RKO (cell line): Measurements from ENCODE around the gene DLG2.
A peak's percentile ranks its signal among the peaks of the same experiment; 100 is the strongest.

Experiments
- DNase-seq: peaks from one replicate; pipeline ENCODE4 v3.0.0-alpha.2; 2016; ENCODE audit warnings: low spot score

The DLG2 gene

GRCh38 chr11:83921447-83922192 is 1705.5 kb downstream of the DLG2 start:
- DNase-seq: no peak

DNA sequence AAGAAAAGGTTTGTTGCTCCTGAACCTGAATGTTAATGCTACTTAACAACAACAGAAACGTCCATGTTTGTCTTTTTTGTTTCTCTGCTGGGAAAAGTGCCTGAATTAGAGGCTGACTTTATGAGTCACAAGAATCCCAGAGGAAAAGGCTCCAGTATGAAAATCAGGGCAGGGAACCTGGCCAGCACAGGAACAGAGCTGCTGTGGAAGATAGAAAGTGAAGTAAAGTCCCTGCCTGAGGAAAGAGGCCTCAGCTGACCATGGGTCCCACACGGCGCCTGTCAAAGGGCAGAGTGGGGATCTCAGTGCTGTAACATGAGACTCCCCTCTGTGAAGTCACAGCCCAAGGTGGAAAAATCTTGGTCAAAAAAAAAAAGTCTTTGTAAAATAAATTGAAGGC is 1708.7 kb downstream of the DLG2 start:
- DNase-seq: no peak

DNA sequence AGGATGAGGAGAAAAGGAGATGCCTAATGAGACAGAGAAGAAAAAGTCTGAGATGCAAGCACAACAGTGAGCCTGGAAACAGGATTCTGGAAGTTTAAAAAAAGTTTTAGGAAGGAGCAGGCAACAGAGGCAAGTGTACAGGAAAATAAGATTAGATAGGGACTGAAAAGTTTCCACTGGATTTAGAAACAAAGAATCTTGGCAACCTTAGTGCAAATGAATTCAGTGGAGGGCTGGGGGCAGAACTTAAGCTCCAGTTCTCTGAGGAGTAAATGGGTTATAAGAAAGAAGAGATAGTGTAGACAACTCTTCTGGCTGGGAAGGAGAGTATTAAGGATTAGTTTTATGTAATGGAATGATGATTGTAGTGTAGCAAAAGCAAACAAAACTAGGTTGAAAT is 1712.1 kb downstream of the DLG2 start:
- no peak for DNase-seq

GRCh38 chr11:83909579-83910534 is 1717.3 kb downstream of the DLG2 start:
- DNase-seq: no peak

DNA sequence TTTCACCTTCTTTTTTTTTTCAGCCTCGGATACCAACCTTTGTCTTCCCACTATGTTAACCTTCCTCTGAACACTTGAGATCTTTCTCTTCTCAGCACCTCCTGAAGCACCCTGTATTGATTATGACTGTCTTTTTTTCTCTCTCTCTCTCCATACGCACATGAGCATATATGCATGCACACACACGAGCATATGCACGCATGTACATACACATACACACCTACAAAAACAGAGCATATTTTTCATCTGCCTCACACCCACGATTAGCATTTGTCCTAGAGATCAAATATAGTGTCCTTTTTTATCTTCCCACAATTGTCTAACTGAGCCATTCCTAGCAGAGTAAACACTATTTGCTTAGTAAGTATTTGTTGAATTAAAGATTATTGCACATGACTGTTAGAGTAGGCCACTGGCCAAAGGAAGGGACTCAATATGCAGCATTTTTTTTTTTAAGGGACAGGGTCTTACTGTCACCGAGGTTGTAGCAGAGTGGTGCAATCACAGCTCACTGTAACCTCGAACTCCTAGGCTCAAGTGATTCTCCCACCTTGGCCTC is 1718.8 kb downstream of the DLG2 start:
- no peak for DNase-seq

- no peak for DNase-seq
These were observed 1731.6 kb downstream of the DLG2 start for GRCh38 chr11:83895516-83895915.

- DNase-seq: peak; percentile 37
These were observed 1745.7 kb downstream of the DLG2 start for GRCh38 chr11:83881428-83881827.

DNA sequence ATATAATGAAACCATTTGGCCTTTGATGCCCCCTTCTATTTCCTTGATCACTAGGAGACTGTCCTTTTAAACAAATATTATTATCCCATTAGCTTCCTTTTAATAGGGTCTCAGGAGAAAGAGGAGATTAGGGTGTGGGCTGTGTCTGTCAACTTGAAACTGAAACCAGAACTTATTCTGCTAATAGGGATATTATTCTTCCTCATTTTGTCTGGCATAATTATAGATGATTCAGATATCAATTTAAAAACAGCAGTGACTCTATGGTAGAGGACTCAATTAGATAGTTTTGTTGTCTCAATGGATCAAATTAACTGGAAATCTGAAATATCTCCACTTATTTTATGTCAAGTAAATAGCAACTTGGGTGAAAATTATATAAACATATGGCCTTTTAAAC is 1756.1 kb downstream of the DLG2 start:
- DNase-seq: no peak

- no peak for DNase-seq
These were observed 1760.5 kb downstream of the DLG2 start for GRCh38 chr11:83866655-83867054.

DNA sequence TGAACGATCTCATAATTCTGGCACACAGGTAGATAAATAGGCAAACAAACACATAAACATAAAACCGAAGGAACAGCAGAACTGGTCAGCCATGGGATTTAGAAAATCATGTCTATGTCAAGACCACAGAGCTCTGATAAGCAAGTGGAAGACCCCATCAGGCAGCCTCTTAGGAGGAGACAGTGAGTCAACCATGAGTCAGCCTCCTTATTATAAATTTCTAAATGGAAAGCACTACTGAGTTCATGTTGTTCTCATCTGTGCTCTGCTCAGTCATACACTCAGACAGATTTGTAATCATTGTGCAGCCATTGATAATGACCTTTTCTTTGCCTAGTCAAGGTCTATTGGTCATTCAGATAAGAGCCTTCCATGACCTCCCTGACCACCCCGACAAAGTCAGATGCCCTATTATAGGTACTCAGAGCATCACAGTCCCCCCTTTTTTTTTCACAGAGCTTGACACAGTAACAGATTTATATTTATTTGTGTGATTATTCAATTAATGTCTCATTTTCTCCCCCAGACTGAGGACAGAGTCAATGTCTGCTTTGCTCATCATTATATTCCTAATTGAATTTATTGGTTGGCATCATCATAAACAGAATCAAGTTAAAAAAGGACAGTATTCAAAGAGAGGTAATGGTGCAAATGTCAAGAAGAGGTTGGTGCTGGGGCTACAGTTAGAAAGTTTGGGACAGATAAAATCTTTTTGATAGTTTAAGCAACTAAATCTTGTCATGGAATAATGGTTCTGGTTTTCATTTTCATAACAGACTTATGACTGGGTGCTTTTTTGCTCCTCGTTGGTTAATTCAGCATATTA is 1761.3 kb downstream of the DLG2 start:
- peak; percentile 26 for DNase-seq

DNA sequence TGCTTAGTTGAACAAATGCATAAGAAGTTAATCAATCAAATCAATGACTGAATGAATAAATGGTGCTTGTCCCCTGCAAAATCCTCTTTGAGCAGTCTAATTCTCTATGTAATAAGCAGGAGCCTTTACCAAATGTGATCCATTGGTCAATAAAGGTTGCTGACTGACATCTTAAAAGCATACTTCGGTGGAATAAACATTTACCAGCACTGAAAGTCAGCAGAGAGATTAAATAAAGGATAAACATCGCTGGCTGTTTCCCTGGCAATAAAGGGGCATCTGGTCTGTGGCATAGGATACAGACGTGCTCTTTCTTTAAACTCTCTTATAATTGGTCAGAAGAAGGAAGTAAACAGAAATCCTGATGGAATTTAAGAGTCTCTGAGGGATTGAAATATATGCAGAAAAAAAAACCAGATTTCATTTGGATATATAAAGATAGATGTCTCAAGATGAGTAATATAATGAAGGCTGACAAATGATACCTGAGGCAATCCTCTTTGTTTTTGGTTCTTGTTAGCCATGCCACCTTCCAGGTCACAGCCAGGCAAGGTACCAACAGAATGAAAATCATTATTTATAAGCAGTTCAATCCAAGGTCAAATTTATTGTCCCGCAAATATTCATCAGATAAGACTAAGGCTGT is 1762.6 kb downstream of the DLG2 start:
- no peak for DNase-seq

DNA sequence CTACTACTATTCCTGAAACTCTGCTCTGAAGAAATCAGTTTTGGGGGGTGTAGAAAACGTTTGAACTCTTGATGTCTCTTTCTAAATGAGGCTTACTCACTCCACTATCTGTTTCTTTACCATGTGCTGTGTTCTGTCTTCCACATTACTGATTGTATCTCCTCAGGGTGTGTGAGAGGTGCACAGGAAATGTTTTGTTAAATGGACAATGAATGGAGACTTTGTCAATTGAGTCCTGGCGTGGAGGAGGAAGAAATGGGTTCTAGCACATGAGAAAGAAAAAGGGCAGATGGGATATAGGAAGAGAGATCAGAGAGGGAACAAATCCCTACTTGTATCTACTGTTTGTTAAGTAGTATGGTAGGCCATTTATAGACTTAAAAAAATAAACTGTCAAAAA is 1763.9 kb downstream of the DLG2 start:
- DNase-seq: no peak

DNA sequence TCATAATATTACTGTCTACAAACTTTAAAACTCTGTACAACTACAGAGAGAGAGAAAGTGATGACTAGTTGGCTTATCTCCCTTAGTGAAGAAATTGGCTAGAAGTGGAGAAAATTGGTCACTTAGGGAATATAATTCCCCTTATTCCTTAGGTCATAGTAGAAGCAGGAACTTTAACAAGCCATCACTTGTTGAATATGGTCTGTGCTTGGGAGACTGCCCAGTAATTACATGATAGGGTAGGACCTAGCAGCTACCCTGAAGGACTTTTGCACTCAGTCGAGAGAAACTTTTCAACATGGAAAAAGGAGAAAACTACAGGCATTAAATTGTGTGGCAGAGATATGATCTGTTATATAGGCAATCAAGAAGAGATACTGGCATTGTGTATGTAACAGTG is 1764.5 kb downstream of the DLG2 start:
- no peak for DNase-seq

DNA sequence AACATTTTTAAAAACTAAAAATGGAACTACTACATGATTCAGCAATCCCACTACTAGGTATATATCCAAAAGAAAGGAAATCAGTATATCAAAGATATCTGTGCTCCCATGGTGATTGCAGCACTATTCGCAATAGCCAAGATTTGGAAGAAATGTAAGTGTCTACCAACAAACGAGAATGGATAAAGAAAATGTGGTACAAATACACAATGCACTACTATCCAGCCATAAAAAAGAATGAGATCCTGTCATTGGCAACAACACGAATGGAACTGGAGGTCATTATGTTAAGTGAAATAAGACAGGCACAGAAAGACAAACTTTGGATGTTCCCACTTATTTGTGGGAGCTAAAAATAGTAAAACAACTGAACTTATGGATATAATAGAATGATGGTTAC is 1765.1 kb downstream of the DLG2 start:
- DNase-seq: no peak

GRCh38 chr11:83858694-83859093 is 1768.5 kb downstream of the DLG2 start:
- DNase-seq: no peak

- no peak for DNase-seq
These were observed 1771.9 kb downstream of the DLG2 start for GRCh38 chr11:83855237-83855636.

- no peak for DNase-seq
These were observed 1774.2 kb downstream of the DLG2 start for GRCh38 chr11:83852775-83853442.

- no peak for DNase-seq
These were observed 1775.1 kb downstream of the DLG2 start for GRCh38 chr11:83852012-83852411.

- DNase-seq: no peak
These were observed 1779.6 kb downstream of the DLG2 start for GRCh38 chr11:83847467-83848034.

DNA sequence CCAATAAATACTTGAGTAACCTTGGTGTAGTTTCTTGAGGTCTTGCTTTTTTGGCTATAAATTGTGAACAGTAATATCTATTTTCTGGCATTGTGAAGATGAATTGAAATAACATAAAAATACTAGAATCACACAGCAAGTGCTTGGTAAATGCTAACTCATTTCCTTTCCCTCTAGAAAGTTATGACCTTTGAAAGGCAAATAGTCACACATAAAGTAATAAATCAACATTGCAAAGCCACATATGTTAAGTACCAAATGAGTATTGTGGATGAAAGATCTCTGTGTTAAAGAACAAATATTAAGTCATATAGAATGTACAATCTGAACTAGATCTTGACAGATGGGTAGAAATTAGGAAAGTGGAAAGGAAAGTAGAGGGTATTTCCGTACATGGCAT is 1781.3 kb downstream of the DLG2 start:
- no peak for DNase-seq

DNA sequence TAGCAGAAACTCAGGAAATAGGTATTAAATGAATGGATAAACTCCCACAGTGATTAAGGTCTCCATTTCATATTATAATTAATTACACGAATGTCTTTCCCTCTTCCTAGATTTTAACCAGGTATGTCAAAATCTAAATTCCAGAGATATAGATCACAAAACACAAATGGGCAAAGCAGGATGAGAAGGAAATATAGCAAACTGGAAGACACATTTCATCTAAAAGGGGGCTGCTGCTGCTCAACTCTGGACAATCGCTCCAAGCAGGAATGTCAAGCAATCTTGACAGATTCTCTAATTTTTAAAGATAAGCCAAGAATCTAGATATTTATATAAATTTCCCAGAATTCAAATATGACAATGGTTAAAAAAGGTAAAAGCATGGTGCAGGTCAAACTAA is 1786.8 kb downstream of the DLG2 start:
- DNase-seq: no peak
